HG03095 (cell line): Measurements from ENCODE around the gene MORF4L1.
"Not testable (repeated sequence)": the region's sequence is repeated elsewhere in the genome, so short reads cannot be mapped to it uniquely, and the experiment has no call there.

ENCODE experiments used
- ATAC-seq: cut with Tn5 transposase; IDR thresholded peaks from one replicate; pipeline ENCODE4 v1.9.1; 2021; ENCODE audit warnings: moderate library complexity; ENCODE audit not compliant: unreplicated experiment

Gene MORF4L1

DNA sequence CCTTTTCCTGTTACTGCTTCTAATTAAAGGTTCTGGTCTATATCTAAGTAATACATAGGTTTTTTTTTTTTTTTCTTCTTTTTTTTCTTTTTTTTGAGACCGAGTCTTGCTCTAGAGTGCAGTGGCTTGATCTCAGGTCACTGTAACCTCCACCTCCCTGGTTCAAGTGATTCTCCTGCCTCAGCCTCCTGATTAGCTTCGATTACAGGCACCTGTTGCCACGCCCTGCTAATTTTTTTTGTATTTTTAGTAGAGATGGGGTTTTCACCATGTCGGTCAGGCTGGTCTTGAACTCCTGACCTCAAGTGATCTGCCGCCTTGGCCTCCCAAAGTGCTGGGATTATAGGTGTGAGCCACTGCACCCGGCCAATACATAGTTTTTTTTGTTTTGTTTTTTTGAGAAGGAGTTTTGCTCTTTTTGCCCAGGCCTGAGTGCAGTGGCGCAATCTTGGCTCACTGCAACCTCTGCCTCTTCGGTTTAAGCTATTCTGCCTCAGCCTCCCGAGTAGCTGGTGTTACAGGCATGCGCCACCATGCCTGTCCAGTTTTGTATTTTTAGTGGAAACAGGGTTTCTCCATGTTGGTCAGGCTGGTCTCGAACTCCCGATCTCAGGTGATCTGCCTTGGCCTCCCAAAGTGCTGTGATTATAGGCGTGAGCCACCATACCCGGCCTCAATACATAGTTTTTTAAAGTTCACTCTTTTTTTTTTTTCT lies 28.3 kb downstream of the MORF4L1 start:
- ATAC-seq, result not testable (repeated sequence)

DNA sequence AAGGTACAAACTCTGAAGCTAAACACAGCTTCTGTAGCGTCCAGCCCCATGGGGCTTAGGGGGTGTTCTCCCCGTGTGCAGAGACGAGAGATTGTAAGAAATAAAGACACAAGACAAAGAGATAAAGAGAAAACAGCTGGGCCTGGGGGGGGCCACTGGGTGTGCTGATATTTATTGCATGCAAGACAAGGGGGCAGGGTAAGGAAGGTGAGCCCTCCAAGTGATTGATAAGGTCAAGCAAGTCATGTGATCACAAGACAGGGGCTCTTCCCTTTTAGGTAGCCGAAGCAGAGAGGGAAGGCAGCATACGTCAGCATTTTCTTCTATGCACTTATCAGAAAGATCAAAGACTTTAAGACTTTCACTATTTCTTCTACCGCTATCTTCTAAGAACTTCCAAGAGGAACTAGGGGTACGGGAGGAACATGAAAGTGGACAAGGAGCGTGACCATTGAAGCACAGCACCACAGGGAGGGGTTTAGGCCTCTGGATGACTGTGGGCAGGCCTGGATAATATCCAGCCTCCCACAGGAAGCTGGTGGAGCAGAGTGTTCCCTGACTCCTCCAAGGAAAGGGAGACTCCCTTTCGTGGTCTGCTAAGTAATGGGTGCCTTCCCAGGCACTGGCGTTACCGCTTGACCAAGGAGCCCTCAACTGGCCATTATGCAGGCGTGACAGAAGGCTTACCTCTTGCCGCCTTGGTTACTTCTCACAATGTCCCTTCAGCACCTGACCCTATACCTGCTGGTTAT lies 29.8 kb downstream of the MORF4L1 start:
- ATAC-seq, result not testable (repeated sequence)

DNA sequence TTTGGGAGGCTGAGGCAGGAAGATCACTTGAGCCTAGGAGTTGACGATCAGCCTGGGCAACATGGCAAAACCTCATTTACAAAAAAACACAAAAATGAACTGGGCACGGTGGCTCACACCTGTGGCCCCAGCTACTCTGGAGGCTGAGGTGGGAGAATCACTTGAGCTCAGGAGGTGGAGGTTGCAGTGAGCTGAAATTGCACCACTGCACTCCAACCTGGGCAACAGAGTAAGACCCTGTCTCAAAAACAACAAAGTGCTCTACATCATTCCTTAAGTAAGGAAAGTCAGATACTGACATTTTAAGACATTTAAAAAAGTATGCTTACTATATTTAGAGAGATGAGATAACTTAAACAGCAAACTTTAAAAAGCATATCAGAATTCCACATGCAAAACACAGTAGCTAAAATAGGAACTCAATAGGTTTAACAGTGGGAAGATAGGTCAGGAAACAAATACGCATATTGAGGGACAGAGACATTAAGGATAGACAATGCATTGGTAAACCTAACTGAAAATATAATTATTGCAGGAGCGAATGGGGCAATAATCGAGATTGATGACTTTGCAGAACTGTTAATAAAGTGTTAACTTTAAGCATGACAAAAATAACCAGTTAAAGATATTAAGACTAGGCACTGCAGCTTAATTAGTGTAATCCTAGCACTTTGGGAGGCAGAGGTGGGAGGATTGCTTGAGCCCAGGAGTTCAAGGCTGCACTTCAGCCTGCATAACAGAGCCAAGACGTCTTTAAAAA lies 32.1 kb downstream of the MORF4L1 start:
- no peak for ATAC-seq

DNA sequence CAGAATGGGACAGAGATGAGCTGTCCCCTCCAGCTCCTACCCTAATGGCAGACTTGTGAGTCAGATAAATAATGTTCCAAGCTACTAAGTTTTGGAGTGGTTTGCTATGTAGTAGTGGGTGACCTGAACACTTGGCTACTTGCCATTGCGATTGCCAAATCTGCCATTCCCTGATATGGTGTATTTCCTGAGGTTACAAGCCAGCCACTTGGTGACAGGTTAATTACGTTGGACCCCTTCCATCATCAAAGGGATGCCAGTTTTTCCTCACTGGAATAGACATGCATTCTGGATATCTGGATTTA lies 33.6 kb downstream of the MORF4L1 start:
- no peak for ATAC-seq

DNA sequence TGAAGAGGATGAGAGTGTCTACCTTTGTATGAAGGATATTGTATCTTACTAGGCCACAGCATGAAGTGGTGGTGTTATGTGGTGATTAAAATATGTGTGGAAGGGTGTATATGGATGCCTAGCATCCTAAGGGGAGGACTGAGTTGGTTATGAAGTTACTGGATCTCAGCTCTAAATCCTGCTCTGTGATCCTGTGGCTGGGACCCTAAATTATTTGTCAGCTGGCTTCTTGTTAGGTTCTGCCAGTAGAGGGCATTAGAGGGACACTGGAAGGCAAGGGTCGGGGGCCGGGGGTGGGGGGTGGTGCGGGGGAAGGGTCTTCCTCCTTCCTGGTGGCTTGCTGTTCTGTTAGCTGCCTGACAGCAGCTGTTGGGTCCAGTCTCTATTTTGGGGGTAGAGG lies 34.9 kb downstream of the MORF4L1 start:
- no peak for ATAC-seq

DNA sequence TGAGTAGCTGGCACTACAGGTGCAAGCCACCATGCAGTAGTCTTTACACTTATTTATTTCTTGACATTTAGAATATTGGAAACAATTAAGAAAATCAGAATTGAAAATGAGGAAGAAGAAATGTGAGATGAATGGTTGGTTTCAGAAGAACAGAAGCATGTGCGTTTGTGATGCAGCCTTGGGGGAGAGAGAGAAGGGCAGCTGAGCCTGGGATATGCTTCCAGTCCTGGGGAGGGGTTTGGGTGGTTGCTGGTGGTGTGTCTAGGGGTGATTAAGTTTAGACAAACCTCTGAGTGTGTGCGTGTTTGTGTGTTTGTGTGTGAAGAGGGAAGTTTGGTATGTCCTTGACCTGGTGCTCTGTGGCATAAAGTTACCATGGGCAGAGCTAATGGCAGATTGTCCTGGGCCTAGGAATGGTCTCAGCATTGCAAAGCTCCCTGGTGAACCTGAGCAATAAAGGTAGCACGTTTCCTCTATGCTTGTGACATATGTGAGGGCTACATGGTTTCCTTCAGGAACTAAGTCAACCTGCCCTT lies 36.5 kb downstream of the MORF4L1 start:
- no peak for ATAC-seq

DNA sequence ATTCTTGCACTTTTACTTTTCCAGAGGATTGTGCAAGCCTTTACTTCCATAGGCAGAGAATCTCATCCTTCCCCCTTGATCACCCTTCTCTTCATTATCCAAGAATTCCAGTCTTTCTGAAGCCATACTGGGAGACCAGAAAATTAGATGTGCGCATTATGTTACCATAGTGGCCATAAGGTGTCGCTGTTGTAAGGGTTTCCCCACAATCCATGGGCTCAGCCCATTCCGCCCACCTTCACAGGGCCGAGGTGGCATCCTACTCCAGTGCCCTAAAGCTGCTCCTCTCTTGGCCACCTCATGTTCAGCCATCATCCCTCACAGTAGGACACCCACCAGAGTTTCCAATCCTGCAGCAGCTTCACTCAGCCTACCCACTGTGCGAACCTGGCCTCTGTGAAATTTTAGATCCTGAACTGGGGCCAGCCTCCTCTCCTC lies 37.1 kb downstream of the MORF4L1 start:
- no peak for ATAC-seq

DNA sequence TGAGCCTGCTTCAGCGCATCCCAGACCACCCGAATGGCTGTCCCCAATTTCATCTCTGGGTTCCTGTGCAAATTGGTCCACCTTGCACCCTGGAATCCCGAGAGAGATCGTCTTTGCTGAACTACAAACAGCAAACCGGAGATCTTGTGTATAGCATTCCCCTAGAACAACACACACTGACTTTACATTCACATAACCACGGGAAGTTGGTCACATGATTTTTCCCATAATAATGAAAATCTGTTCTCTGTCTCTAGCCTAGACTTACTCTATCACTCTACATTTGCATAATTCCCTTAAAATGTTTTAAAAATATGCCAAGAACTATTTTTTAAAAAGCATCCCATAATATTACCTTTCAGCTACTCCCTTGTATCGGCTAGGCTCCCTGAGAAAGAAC lies 37.6 kb downstream of the MORF4L1 start:
- no peak for ATAC-seq

DNA sequence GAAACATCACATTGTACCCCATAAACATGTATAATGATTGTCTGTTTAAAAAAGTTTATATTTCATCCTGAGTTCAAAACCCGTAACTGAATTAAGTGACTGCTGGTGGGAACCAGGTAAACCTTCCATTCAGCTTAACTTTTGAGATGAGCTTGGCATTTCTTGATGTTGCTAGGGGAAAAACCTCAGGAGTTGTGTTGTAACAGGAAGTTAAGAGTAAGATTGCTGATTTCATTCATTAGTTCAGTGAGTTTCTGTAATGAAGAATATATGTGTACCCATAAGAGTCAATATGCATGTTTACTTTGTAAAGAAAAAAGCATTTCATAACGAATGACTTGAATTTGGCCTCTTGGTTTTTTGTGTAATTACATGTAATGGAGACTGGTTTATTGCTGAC lies 39.6 kb downstream of the MORF4L1 start:
- ATAC-seq, result no peak

DNA sequence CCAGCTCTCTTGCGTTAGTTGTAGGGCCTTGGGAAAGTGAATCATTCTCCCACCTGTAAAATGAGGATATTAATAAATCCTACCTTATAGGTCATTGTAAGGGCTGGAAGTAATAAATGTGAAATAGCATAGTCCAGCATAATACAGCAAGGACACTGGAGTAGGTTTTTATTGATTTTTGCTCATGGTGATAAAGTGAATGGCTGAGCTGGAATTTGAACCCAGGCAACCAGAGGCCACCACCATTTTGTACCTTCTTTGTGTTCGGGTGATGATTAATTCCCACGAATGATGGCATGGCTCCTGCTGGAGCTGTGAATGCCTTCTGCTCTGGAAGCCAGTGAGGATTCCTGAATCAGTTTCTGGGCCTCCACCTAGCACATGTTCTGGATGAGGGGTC lies 40.3 kb downstream of the MORF4L1 start:
- no peak for ATAC-seq

DNA sequence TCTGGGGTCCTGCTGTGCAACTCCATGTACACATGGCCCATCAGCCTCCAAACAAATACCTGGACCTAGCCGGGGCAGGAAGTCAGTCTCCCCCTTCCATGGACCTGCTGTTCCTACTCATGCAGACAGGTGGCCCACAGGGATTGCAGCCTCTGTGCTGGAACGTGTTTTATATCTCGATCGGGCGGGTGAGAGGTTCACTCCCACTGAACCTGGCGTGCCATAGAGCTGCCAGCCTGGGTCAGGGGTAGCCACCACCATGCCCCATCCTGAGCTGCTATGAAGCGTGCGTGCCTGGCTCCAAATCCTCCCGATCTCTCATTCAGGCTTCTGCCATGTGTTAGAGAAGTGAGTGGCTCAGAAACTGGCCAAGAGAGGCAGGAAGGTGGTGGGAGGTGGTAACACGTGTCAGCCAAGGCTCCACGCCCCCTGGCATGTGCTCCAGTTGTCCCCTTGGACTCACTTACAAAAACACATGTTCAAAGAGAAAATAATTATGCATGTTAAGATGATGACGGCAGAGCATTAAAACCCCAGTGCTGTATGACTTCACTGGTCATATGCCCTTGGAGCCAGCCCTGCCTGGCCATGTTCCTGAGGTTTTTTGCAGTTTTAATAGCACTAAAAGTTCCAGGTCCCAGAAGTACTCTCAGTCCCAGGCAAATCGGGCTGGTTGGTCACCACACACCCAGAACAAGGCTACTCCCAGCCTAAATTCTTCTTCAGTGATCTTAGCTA lies 41.5 kb downstream of the MORF4L1 start:
- ATAC-seq, result no peak

DNA sequence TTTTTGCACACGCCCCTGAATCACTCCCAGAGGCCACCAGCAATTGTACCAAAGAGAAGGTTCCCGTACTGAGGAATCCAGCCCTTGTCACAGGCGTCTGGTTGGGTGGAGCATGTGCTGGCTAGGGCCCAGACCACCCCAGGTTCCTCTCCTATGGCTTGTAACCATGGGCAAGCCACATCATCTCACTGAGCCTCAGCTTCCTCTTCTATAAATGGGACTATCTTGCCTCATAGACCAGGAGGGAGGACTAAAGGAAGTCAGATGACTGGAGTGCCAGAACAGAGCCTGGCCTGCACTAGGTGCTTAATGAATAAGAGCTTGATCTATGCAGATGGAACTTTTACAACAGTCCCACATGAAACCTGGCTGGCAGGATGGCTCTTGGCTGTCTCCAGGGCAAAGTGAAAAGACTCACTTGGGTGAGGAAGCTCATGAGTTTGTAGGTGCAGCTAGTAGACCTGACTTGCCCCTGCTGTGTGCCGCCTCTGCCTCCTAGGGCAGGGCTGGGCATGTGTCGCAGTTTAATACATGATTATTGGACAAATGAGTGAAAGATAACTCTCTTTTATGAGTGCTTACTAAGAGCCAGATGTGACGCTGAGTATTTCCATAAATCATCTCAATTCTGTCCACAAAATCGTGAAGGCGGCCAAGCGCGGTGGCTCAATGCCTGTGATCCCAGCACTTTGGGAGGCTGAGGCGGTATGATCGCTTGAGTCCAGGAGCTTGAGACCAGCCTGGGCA lies 42.8 kb downstream of the MORF4L1 start:
- no peak for ATAC-seq

DNA sequence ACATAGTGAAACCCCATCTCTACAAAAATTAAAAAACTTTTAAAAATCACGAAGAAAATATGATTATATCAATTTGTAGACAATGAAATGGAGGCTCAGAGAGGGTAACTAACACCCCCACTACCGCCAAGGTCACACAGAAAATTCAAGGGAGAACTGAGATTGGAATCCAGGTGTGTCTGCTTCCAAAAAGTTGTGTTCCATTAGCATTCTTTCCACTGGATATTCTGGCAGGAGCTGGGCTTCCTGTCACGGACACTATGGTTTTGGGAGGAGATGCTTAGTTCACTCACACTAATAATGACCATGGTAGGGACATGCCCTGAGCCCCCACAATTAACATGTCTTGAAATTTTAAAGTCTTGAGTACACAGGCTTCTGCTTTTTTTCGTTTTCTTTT lies 43.4 kb downstream of the MORF4L1 start:
- no peak for ATAC-seq

DNA sequence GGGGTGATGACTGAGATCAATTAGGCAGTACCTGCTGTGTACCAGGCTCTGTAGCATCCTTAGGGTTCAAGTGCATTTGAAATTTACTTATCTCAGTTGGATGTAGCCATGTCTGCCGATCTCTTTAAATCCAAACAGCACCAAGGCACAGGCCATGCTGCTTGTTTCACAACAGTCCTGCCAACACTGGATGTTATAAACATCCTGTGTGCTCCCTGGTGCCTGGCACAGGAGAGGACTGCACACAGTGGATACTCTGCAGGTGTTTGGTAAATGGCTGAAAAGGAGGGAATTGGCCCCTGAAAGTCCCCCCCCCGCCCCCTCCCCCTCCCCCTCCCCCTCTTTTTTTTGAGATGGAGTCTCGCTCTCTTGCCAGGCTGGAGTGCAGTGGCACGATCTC lies 45.2 kb downstream of the MORF4L1 start:
- ATAC-seq, result no peak

DNA sequence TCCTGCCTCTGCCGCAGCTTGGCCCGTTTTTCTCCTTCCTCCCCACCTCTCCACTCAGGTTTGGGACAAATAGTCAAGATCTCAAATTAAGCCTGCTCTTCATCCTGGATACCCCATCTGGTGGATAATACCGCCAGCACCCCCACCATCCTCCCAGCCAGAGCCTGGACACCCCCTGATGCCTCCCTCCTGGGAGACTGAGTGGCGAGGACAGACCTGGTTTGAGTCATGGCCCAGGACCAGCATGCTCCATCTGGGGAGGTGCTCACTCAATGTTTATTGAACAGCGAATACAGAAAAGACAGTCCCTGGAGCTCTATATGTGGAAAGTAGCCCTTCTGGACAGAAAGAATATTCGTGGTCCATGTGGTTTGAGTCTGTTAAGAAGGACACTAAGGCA lies 48.8 kb downstream of the MORF4L1 start:
- no peak for ATAC-seq

DNA sequence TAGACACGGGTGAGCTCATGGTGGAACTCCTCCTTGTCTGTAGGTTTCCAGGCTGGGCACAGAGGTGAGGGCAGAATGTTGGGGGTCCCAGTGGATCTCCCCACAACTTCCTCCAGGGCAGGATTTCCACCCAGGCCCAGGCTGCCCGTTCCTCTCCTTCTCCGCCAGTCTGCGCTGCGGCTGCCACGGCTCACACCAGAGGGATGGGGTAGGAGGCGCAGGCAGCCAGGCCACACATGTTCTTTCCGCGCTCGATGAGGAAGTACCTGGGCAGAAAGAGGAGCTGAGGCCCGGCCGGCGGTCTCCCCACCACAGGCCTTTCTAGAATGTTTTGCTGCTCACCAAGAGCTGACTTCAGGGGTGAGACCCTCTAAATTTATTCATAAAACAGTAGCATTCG lies 49.2 kb downstream of the MORF4L1 start:
- ATAC-seq, result no peak

DNA sequence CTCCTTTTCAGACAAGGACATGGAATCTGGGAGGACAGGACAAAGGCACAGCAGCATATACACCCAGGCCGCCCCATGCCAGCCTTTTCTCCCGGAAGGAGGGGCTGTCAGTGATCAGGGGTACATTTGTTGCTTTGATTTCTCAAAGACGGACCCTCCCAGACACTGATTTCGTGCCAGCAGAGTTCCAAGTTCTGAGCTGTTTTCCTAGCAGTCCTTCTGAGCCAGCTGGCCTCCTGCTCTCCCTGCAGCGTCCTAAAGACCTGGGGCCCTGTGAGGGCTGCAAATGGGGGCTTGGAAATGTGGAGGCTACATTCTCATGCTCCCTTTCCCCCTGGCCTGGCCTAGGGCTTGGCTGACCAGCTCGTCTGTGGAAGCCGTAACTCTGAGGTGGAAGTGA lies 49.8 kb downstream of the MORF4L1 start:
- ATAC-seq, result no peak

DNA sequence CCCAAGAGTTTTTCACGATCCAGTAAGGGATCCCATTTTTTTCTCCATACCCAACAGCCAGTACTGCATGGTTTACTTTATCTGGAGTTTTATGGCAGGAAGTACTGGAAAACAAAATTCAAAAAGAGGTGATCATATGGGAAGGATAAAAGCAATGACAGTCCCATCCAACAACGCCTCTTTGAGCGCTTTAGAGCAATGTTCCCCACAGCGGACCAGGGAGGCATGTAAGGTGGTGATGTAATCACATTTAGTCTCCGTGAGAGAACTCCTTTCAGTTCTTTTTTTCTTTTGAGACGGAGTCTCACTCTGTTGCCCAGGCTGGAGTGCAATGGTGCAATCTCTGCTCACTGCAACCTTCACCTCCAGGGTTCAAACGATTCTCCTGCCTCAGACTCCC lies 50.3 kb downstream of the MORF4L1 start:
- no peak for ATAC-seq

DNA sequence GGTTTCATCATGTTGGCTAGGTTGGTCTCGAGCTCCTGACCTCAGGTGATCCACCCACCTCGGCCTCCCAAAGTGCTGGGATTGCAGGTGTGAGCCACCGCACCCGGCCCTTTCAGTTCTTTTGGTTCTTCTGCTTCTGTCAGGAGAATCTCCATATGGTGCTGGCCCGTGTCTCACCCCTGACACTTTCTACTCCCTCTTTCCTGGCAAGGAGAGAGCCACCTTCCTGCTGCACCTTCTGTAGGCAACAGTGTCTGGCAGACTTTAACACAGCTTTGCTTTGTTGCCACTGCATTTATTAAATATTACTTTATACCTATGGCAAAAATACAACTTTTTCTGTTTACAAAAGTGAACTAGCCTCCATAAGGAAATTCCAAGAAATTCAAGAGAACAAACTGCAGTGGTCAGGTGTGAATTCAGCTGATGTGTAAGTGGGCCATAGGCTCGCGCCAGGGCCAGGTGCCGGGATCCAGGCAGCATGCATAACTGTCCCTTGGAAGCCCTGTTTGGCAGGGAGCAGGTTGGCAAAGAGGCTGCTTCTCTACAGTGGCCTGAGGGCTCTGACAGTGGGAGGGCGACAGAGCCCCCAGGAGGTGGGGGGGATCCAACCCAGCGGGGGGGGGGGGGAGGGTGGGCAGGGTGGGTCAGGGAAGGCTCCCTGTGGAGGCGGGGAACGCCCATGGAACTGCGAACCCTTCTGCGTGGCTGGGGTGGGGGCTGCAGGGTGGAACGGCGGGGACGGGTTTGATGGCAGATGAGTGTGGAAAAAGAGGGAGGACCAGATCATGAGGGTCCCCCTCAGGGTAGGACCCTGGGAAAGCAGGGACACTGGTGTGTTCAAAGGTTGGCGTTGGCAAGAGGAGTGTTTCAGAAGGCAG lies 51.0 kb downstream of the MORF4L1 start:
- no peak for ATAC-seq
